GM19324 (cell line): ENCODE results near the gene VOPP1.

Experiments used
- ATAC-seq: cut with Tn5 transposase; IDR thresholded peaks from one replicate; pipeline ENCODE4 v1.9.1; 2021; ENCODE audit warnings: mild to moderate bottlenecking, moderate library complexity; ENCODE audit not compliant: unreplicated experiment, low FRiP score

The VOPP1 gene

GRCh38 chr7:55441774-55442522 is 130.4 kb downstream of the VOPP1 start:
- ATAC-seq = no peak

DNA sequence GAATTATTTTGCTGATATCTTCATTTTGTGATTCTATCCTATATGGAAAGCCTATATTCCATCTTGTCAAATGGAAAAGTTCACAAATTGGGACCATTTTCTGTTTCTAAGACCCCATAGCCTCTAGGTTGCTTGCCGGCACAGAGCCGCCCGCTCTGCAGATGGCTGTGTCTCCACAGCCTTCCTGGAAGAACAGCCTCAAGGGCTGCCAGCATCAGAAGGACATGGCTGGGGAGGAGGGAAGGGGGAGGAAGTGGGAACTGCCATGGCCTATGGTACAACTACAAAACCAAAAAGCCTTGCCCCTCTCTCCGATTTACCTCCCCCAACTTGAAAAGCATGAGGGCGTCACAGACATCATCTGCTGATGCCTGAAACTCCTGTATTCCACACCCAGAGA is 131.3 kb downstream of the VOPP1 start:
- no peak for ATAC-seq

GRCh38 chr7:55440040-55440690 is 132.1 kb downstream of the VOPP1 start:
- ATAC-seq = no peak

DNA sequence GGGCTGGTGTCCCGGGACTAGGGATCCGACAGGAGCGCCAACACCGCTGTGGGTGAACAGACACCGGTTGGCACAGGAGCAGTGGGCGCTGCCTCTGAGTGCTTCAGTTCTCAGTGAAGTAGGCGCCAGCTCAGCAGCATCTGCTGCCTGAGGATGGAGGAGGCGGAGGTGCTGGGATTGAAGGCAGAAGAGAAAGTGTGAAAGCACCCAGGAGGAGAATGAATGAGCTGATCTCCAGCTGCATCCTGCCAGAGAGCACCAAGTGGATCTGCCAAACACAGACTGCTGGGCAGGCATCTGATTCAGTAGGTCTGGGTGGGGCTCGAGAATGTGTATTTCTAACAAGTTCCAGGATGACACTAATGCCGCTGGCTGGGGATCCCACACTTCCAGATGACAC is 132.7 kb downstream of the VOPP1 start:
- no peak for ATAC-seq

GRCh38 chr7:55438757-55439525 is 133.4 kb downstream of the VOPP1 start:
- ATAC-seq = no peak

- ATAC-seq = no peak
Measured at GRCh38 chr7:55438085-55438756, 134.1 kb downstream of the VOPP1 start.

DNA sequence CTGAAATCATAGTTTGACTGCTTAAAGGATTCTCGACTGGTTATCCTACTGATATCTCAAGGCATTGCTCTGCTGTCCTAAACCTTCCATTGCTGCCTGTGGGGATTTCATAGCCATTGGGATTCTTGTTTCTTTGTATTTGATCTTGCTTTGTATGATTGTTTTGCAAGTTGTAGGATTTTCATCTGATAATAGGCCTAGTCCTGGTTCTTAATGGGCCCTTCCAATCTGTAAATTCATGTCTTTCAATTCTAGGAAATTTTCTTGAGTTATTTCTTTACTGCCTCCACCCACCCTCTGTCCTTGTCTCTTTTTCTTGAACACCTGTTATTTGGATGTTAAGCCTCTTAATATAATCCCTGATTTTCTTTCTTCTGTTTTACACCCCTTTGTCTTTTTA is 134.9 kb downstream of the VOPP1 start:
- no peak for ATAC-seq

DNA sequence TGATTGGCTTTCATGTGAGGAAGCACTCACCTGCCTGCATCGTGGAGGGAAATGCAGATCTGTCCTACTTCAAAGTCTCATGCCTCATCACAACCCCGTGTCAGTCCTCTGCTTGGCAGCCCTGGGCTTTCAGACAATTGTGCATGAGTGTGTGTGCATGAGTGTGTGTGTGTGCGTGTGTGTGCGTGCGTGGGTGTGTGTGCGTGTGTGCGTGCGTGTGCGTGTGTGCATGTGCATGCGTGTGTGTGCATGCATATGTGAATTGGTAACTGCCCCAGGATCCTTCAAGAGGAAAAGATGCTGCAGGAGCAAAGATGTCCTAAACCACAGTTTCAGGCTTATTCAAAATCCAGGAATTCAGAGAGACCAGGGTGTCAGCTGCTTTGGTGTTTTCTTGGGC is 135.8 kb downstream of the VOPP1 start:
- ATAC-seq = no peak

GRCh38 chr7:55435466-55435865 is 136.8 kb downstream of the VOPP1 start:
- ATAC-seq = no peak

GRCh38 chr7:55432939-55433784 is 139.1 kb downstream of the VOPP1 start:
- no peak for ATAC-seq

DNA sequence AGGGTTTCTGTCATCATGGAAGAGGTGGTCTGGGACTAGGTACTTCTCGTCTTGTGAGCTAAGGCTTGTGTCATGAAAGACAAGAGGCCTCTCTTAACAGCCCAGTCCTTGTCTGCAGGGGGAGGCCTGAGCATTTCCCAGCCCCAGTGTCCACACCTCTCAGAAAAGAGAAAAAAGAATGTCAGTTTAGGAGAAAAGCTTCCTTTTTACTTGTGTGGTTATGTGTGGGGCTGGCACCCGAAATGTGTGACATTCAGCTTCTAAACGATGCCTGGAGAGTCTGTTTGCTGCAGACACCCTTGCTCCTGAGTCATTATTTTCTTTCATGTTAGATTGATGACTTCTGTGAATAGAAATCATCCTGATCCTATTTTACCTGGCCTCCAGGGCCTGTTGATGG is 139.8 kb downstream of the VOPP1 start:
- no peak for ATAC-seq

DNA sequence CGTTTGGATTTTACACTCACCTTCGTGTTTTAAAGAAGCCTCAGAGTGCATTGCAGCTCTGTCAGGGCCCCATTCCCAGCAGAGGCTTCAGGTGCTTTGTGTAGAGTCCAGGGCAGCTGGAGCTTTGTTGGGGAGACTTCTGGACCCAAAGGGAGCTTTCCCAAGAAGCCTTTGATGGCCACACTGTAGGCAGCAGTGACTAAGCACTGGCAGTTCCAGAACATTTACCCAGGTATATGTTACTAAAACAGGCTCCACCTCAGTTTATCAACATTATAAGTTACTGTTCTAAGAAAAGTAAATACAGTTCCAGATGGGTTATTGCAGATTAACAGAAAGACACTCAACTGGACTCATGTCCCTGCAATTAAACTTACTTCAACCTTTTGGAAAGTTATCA is 140.4 kb downstream of the VOPP1 start:
- no peak for ATAC-seq

GRCh38 chr7:55429835-55430499 is 142.3 kb downstream of the VOPP1 start:
- no peak for ATAC-seq

GRCh38 chr7:55427800-55428199 is 144.5 kb downstream of the VOPP1 start:
- no peak for ATAC-seq

DNA sequence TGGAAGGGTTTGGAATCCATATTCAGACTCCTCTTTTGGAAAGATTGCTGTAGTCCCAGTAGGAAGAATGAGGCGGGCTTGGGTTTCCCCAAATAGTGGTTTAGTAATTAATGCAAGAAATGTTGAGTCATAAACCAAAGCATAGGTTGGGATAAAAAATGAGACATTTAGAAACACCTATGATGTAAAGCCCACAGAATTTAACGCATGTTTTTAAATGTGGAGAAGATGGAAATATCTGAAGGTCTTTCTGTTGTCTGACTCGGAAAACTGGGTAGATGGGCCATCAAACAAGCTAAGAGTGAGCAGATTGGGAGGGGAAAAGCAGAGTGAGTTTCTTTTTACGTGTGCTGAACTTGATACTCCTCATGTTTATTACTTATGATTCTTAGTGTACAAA is 145.0 kb downstream of the VOPP1 start:
- ATAC-seq = no peak

- ATAC-seq = no peak
Measured at GRCh38 chr7:55426676-55427075, 145.6 kb downstream of the VOPP1 start.

DNA sequence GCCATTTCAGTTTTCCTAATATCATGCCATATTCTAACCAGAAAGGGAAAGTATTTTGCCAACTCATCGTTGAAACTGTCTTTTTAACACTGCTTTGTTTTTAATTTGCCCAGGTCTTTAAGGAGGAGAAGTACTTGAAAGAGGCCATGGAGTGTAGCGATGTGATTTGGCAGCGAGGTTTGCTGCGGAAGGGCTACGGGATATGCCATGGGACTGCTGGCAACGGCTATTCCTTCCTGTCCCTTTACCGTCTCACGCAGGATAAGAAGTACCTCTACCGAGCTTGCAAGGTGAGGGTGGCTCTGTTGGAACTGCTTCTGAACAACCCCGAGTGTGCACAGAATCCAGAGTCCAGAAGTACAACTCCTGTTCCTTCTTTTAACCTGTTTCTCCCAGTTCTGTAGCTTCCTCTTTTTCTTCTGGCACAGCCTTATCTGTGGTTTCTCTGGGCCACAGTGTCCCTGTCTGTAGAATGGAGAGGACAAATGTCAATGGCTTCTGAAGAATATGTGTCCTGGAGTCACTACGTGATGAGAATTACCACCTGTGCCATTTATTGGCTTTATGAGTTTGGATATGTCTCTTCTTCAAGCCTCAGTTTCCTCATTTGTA is 147.1 kb downstream of the VOPP1 start:
- ATAC-seq = no peak

GRCh38 chr7:55423891-55424290 is 148.4 kb downstream of the VOPP1 start:
- ATAC-seq = no peak

- no peak for ATAC-seq
Measured at GRCh38 chr7:55423277-55423711, 149.0 kb downstream of the VOPP1 start.
